WTC11 (cell line): ENCODE data around the gene DYRK1A. TPM values are rescaled to one million over a fixed set of nuclear protein-coding genes. Genes with fewer than 3 reads are reported as not detected.

Source experiments
- ATAC-seq: fragments of 200-7000 bp; cut with Tn5 transposase; 2 replicates; pipeline ENCODE4 v1.10.0; 2021; ENCODE audit warnings: mild to moderate bottlenecking, moderate library complexity
- CTCF ChIA-PET: fragments of 300-600 bp; sonication (Branson Sonifier 250); formaldehyde crosslinking; loops from one replicate; lab custom pipeline; 2021; ENCODE audit warnings: antibody characterized with exemption; lab: Charles Lee
- POLR2A ChIA-PET: fragments of 350-600 bp; sonication (Branson Sonifier 250); formaldehyde crosslinking; loops from one replicate; lab custom pipeline; 2021; ENCODE audit warnings: antibody characterized with exemption; lab: Charles Lee
- DNase-seq: peaks from one replicate; pipeline ENCODE4 v3.0.0; 2021; ENCODE audit warnings: low spot score
- H3K27ac Mint-ChIP-seq: 2 replicates; pipeline ENCODE4 v1.8.0; 2021; ENCODE audit warnings: mixed read lengths
- H3K27me3 Mint-ChIP-seq: 2 replicates; pipeline ENCODE4 v1.8.0; 2021; ENCODE audit warnings: low read depth, mild to moderate bottlenecking, moderate library complexity, mixed read lengths
- H3K36me3 Mint-ChIP-seq: 2 replicates; pipeline ENCODE4 v1.8.0; 2021; ENCODE audit warnings: mixed read lengths
- H3K4me1 Mint-ChIP-seq: 2 replicates; pipeline ENCODE4 v1.8.0; 2022; ENCODE audit warnings: mixed read lengths
- H3K4me3 Mint-ChIP-seq: 2 replicates; pipeline ENCODE4 v1.8.0; 2021; ENCODE audit warnings: mild to moderate bottlenecking, moderate library complexity, mixed read lengths
- H3K9me3 Mint-ChIP-seq: 2 replicates; pipeline ENCODE4 v1.8.0; 2021; ENCODE audit warnings: mixed read lengths
- E2F4 ChIP-seq: sonication (generic); formaldehyde crosslinking; IDR thresholded peaks from 2 replicates; pipeline ENCODE4 v1.8.1; 2022; ENCODE audit warnings: low read depth, mild to moderate bottlenecking, moderate library complexity, missing genetic modification reagents, borderline replicate concordance
- ELF4 ChIP-seq: sonication (generic); formaldehyde crosslinking; IDR thresholded peaks from 2 replicates; pipeline ENCODE4 v1.8.1; 2022; ENCODE audit warnings: low read depth, mild to moderate bottlenecking, moderate library complexity, missing genetic modification reagents
- ERG ChIP-seq: fragments of 250-450 bp; sonication (Bioruptor Pico); IDR thresholded peaks from 2 replicates; pipeline ENCODE4 v1.8.0; 2021; ENCODE audit warnings: mild to moderate bottlenecking
- ETV6 ChIP-seq: sonication (generic); formaldehyde crosslinking; IDR thresholded peaks from 2 replicates; pipeline ENCODE4 v1.8.1; 2022; ENCODE audit warnings: mild to moderate bottlenecking, missing genetic modification reagents
- GABPB1 ChIP-seq: sonication (generic); formaldehyde crosslinking; IDR thresholded peaks from 2 replicates; pipeline ENCODE4 v1.8.1; 2023; ENCODE audit warnings: mild to moderate bottlenecking, missing genetic modification reagents
- IRF2 ChIP-seq: sonication (generic); formaldehyde crosslinking; IDR thresholded peaks from 2 replicates; pipeline ENCODE4 v1.8.0; 2022; ENCODE audit warnings: low read depth, missing genetic modification reagents, borderline replicate concordance
- MYBL2 ChIP-seq: sonication (generic); formaldehyde crosslinking; IDR thresholded peaks from 2 replicates; pipeline ENCODE4 v1.8.1; 2023; ENCODE audit warnings: mild to moderate bottlenecking, moderate library complexity, missing genetic modification reagents
- NFE2L1 ChIP-seq: sonication (generic); formaldehyde crosslinking; IDR thresholded peaks from 2 replicates; pipeline ENCODE4 v1.8.1; 2023; ENCODE audit warnings: missing genetic modification reagents
- RELA ChIP-seq: sonication (generic); formaldehyde crosslinking; IDR thresholded peaks from 2 replicates; pipeline ENCODE4 v1.8.1; 2022; ENCODE audit warnings: missing genetic modification reagents, mild to moderate bottlenecking, borderline replicate concordance
- RORB ChIP-seq: fragments of 250-450 bp; sonication (Bioruptor Pico); IDR thresholded peaks from 2 replicates; pipeline ENCODE4 v1.9.0; 2021; ENCODE audit warnings: mild to moderate bottlenecking
- SMAD4 ChIP-seq: sonication (generic); formaldehyde crosslinking; IDR thresholded peaks from 2 replicates; pipeline ENCODE4 v1.8.0; 2022; ENCODE audit warnings: mild to moderate bottlenecking, missing genetic modification reagents
- TCF7 ChIP-seq: sonication (generic); formaldehyde crosslinking; IDR thresholded peaks from 2 replicates; pipeline ENCODE4 v1.8.0; 2022; ENCODE audit warnings: mild to moderate bottlenecking, low read depth, missing genetic modification reagents, moderate library complexity
- USF2 ChIP-seq: sonication (generic); formaldehyde crosslinking; IDR thresholded peaks from 2 replicates; pipeline ENCODE4 v1.8.1; 2023; ENCODE audit warnings: mild to moderate bottlenecking, missing genetic modification reagents, moderate library complexity
- ZNF219 ChIP-seq: sonication (generic); formaldehyde crosslinking; IDR thresholded peaks from 2 replicates; pipeline ENCODE4 v1.8.0; 2023; ENCODE audit warnings: missing genetic modification reagents, mild to moderate bottlenecking, borderline replicate concordance
- ZNF263 ChIP-seq: sonication (generic); formaldehyde crosslinking; IDR thresholded peaks from 2 replicates; pipeline ENCODE4 v1.8.1; 2022; ENCODE audit warnings: low read depth, mild to moderate bottlenecking, moderate library complexity, missing genetic modification reagents
- ZNF423 ChIP-seq: fragments of 250-450 bp; sonication (Bioruptor Pico); IDR thresholded peaks from 2 replicates; pipeline ENCODE4 v2.1.2; 2022; ENCODE audit warnings: mild to moderate bottlenecking, moderate library complexity
- ZNF425 ChIP-seq: fragments of 250-450 bp; sonication (Bioruptor Pico); conservative IDR thresholded peaks from 2 replicates; pipeline ENCODE4 v1.9.0; 2021; ENCODE audit warnings: mild to moderate bottlenecking
- ZNF671 ChIP-seq: fragments of 250-450 bp; sonication (Bioruptor Pico); IDR thresholded peaks from 2 replicates; pipeline ENCODE4 v1.8.0; 2021; ENCODE audit warnings: mild to moderate bottlenecking
- total RNA-seq: library from RNA; stranded (reverse); gene quantifications from 3 replicates; pipeline ENCODE4 v1.2.3, GENCODE V29; 2021

DYRK1A gene
- total RNA-seq, 1 experiment from 2014 or later, result 56.5 TPM

- TF ChIP-seq ZNF425 (CRISPR knock-in tag), result no peak
Observed at GRCh38 chr21:37564924-37565529, 198.5 kb downstream of the DYRK1A start (continued).

GRCh38 chr21:37565530-37566223 is 199.1 kb downstream of the DYRK1A start:
- DNase-seq (no peak), ATAC-seq (no peak)
- TF ChIP-seq ERG (no peak), ZNF263 (CRISPR knock-in tag) (no peak), GABPB1 (CRISPR knock-in tag) (peak; percentile 71; the same call in 1 of the 2 replicates), ZNF425 (CRISPR knock-in tag) (no peak)
- Mint-ChIP-seq H3K27me3 (peaks cover 26% of the 10 kb centered on the region), H3K4me3 (no peak overlapping the region), H3K36me3 (no peaks in the 10 kb centered on the region), H3K27ac (peak overlapping the region; percentile 61; the same call in 1 of the 2 replicates), H3K9me3 (no peaks in the 10 kb centered on the region), H3K4me1 (peaks cover 23% of the 10 kb centered on the region)
- ChIA-PET CTCF (interaction anchor here (2.3 kb wide), 2 partner anchors 9 to 76 kb away, joined by 6 to 11 read pairs; no protein-coding TSS in a partner anchor), POLR2A (no interaction called here)

- ATAC-seq (no peak), DNase-seq (no peak)
- no peaks in the 10 kb centered on the region for H3K36me3 Mint-ChIP-seq
- H3K9me3 Mint-ChIP-seq, result no peaks in the 10 kb centered on the region
- H3K27ac Mint-ChIP-seq, result no peak overlapping the region; the same call in 1 of the 2 replicates
- H3K4me3 Mint-ChIP-seq, result no peak overlapping the region
- CTCF ChIA-PET, result no interaction called here
- peaks cover 21% of the 10 kb centered on the region for H3K27me3 Mint-ChIP-seq
- H3K4me1 Mint-ChIP-seq, result peaks cover 25% of the 10 kb centered on the region
- no peak for TF ChIP-seq E2F4 (CRISPR knock-in tag)
- TF ChIP-seq ETV6 (CRISPR knock-in tag), result no peak
- no peak for TF ChIP-seq ZNF423
- POLR2A ChIA-PET, result interaction anchor here (0.5 kb wide), 1 partner anchor 461 kb away, joined by 5 read pairs; no protein-coding TSS in a partner anchor
Observed at GRCh38 chr21:37566790-37567615, 200.4 kb downstream of the DYRK1A start.

- Mint-ChIP-seq H3K36me3 (no peaks in the 10 kb centered on the region), H3K27ac (no peak overlapping the region), H3K4me1 (peaks cover 25% of the 10 kb centered on the region), H3K9me3 (no peaks in the 10 kb centered on the region), H3K27me3 (peaks cover 7% of the 10 kb centered on the region), H3K4me3 (no peak overlapping the region)
- POLR2A ChIA-PET, result no interaction called here
- ATAC-seq (no peak), DNase-seq (no peak)
- CTCF ChIA-PET, result no interaction called here
- TF ChIP-seq ZNF219 (CRISPR knock-in tag) (no peak), TCF7 (CRISPR knock-in tag) (no peak), SMAD4 (CRISPR knock-in tag) (no peak), MYBL2 (CRISPR knock-in tag) (no peak), ZNF671 (CRISPR knock-in tag) (no peak), NFE2L1 (no peak), RELA (no peak), IRF2 (CRISPR knock-in tag) (no peak), ELF4 (CRISPR knock-in tag) (no peak), RORB (CRISPR knock-in tag) (no peak), E2F4 (CRISPR knock-in tag) (no peak), USF2 (CRISPR knock-in tag) (no peak)
Observed at GRCh38 chr21:37568415-37568814, 201.8 kb downstream of the DYRK1A start.
